HUDEP-2 (cell line): ENCODE results near the gene CEP162.
"Not testable (repeated sequence)": the region's sequence is repeated elsewhere in the genome, so short reads cannot be mapped to it uniquely, and the experiment has no call there.

Source experiments
- DNase-seq, 76 experiments: peaks; one replicate each; lab custom pipeline; 2025; ENCODE audit not compliant: unreplicated experiment in 76 of 76; lab: John Stamatoyannopoulos, UW

CEP162 gene

GRCh38 chr6:84151669-84152068, 75.8 kb downstream of the CEP162 start:
- DNase-seq: no peak

DNA sequence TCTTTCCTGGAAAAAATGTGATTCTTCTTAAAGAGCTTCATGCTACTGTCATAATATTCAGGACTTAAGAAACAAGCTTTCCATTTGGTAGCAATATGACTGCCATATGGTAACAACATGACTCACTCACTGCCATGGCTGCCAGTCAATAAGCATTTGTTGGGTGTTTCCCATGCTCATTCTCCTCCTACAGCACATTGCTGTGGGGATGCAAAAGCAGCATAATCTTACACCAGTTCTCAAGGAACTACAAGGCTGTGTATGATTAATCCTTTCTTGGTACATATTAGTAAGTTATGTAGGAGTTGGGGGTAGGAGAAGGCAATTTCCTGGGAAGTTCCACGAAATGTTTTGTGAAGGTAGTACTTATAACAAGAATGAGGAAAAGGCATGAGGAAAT, 76.7 kb downstream of the CEP162 start:
- DNase-seq: peak in 10 of 76 experiments; percentile 5 to 37 (median 14)

DNA sequence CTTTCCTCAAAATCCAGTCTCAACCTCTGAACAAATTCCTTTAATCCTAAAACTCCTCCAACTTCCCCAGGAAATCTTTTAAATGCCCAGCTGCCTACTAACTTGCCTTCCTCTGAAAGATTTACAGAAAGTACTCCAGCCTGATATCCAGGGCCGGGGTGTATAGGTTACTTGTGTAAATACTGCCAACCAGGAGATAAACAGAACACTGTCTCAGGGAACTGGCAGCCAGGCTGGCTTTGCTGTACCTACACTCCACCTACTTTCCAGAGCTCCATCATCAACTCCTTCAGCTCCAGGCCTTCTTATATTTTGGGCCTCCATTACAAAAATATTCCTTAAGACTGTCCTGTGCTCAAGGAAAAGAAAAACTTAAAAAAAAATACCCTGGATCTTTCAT, 85.9 kb downstream of the CEP162 start:
- no peak for DNase-seq

- DNase-seq: no peak
Observed at GRCh38 chr6:84139311-84139710, 88.1 kb downstream of the CEP162 start.

- no peak for DNase-seq
Observed at GRCh38 chr6:84137989-84138575, 89.4 kb downstream of the CEP162 start.

DNA sequence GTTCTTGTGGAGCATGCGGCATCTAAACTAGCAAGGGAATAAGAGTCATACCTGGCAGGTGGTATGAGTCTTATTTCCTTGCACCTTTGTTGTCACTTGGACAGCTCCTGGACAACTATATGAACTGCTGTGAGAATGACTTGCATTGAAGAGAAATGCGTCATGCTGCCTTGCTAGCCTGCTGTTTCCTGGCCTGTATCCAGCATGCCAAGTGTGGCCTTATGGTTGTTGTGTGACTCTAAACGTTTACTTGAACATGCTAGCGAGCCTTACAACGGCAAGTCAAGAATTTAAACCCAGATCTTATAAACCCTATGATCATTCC, 90.4 kb downstream of the CEP162 start:
- DNase-seq: peak in 3 of 76 experiments; percentile 27 to 39 (median 39)

DNA sequence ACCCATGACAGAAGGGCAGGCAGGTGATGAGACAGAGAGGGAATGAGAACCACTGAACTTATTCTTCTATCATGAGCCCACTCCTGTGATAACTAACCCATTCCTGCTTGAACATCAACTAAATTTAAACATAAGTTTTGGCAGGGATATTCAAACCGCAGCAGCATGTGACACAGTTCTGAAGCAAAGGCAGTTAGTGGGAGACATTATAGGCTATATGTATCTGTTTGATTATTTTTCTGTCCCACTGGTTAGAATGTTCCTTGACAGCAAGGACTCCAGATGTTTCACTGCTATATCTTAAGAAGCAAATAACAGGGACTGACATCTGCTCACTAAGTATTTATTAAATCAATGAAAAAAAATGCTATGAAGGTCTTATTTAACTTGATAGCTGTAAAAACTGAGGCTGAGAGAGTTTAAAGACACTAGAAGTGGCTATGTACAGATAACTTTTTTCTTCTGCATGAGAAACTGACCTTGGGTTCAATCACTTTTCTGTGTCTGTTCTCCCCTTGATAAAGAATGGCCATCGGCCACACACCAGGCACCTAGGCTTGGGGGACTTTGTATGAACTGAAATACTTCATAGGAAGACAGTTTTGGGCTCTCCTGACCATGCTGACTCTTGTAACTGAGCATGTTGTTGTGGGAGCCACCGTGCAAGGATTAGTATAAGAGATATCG, 90.9 kb downstream of the CEP162 start:
- DNase-seq: no peak

DNA sequence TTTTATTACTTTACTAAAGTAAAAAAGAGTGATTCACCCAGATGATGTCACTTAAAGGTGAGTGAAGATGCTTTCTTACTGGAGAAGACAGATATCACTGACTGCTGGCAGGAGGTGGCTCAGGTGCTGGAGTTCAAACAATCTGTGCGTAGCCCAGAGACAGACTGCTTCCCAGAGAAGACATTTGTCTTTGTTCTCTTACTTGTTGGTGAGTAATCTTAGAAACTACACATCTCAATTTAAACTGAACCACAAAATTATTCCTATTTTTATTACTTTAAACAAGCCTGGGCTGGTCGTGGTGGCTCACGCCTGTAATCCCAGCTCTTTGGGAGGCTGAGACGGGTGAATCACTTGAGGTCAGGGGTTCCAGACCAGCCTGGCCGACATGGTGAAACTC, 92.2 kb downstream of the CEP162 start:
- DNase-seq: no peak

- not testable (repeated sequence) for DNase-seq
Observed at GRCh38 chr6:84133385-84133784, 94.1 kb downstream of the CEP162 start.

GRCh38 chr6:84129588-84129987, 97.9 kb downstream of the CEP162 start:
- not testable (repeated sequence) for DNase-seq

DNA sequence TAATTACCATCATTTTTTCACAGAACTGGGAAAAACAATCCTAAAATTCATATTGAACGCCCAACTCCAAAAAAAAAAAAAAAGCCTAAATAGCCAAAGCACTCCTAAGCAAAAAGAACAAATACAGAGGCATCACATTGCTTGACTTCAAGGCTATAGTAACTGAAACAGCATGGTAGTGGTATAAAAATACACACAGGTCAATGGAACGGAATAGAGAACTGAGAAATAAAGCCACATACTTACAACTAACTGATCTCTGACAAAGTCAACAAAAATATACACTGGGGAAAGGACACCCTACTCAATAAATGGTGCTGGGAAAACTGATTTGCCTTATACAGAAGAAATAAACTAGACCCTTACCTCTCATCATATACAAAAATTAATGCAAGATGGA, 104.3 kb downstream of the CEP162 start:
- DNase-seq: no peak

- no peak for DNase-seq
Observed at GRCh38 chr6:84119277-84119676, 108.2 kb downstream of the CEP162 start.

- DNase-seq: no peak
Observed at GRCh38 chr6:84118191-84118590, 109.3 kb downstream of the CEP162 start.

DNA sequence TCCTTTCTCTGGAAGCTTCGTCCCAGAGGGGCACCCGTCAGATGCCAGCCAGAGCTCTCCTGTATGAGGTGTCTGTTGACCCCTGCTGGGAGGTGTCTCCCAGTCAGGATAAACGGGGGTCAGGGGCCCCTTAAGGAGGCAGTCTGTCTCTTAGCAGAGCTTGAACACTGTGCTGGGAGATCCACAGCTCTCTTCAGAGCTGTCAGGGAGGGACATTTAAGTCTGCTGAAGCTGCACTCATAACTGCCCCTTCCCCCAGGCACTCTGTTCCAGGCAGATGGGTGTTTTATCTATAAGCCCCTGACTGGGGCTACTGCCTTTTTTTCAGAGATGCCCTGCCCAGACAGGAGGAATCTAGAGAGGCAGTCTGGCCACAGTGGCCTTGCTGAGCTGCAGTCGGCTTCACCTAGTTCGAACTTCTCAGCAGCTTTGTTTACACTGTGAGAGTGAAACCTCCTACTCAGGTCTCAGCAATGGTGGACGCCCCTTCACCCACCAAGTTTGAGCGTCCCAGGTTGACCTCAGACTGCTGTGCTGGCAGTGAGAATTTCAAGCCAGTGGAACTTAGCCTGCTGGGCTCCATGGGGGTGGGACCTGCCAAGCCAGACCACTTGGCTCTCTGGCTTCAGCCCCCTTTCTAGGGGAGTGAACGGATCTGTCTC, 112.4 kb downstream of the CEP162 start:
- DNase-seq: not testable (repeated sequence)

DNA sequence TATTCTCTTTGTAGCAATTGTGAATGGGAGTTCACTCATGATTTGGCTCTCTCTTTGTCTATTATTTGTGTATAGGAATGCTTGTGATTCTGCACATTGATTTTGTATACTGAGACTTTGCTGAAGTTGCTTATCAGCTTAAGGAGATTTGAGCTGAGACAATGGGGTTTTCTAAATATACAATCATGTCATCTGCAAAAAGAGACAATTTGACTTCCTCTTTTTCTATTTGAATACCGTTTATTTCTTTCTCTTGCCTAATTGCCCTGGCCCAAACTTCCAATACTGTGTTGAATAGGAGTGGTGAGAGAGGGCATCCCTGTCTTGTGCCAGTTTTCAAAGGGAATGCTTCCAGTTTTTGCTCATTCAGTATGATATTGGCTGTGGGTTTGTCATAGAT, 116.1 kb downstream of the CEP162 start:
- DNase-seq: not testable (repeated sequence)

GRCh38 chr6:84107495-84107894, 119.9 kb downstream of the CEP162 start:
- DNase-seq: no peak

DNA sequence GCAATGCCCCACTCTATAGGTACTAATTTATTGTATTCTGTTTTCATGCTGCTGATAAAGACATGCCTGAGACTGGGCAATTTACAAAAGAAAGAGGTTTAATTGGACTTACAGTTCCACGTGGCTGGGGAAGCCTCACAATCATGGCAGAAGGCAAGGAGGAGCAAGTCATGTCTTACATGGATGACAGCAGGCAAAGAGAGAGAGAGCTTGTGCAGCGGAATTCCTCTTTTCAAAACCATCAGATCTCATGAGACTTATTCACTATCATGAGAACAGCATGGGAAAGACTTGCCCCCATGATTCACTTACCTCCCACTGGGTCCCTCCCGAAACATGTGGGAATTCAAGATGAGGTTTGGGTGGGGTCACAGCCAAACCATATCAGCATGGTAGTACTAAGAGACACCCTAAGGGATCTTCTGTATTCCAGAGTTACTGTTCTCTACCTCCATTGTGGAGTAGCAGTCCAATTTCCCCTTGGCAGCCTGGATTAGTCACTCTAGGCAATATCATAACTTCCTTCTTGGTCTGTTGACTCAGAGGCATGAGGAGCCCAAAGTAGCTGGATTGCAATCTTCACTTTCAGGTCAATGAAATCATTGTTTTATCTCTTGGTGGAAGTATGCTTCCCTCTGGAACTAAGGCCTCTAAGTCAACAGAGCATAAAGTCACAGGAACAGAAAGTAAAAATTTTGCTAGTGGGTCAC, 122.1 kb downstream of the CEP162 start:
- DNase-seq: peak in 2 of 76 experiments; percentile 21 to 34

DNA sequence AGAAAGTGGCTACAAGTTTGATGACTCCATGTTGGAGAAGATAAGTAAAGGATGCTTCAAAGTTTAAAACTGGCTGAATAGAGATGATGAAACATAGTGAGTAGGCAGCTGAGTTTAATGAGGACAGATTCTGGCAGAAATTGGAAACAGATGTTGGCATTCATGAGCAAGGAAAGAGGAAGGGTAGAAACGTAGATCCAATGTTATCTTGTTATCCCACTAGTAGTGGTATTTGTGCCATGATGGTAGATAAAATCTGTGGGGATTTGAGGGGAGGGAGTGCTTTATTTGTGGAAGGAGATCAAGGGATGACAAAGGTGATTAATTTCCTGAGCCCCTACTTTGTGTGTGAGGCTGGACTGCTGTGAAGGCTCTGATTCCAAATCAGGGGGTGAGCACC, 124.4 kb downstream of the CEP162 start:
- no peak for DNase-seq

DNA sequence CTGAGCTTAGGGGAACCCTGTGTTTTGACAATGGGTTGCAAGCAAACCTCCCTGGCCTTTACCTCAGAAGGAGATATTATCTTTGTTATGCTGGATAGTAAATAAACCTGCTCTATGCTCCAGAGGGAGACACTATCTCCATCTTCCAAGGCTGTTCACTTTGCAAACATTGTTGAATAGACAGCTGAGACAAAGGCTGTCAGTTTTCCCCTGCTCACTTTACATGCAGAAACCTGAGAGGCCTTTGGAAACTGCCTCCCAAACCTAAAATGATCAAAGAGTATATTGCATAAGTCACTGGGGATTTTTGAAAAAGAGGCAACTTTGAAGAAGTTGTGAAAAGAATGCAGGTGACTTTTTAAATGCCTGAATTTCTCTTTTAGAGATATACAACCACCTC, 132.3 kb downstream of the CEP162 start:
- DNase-seq: no peak

DNA sequence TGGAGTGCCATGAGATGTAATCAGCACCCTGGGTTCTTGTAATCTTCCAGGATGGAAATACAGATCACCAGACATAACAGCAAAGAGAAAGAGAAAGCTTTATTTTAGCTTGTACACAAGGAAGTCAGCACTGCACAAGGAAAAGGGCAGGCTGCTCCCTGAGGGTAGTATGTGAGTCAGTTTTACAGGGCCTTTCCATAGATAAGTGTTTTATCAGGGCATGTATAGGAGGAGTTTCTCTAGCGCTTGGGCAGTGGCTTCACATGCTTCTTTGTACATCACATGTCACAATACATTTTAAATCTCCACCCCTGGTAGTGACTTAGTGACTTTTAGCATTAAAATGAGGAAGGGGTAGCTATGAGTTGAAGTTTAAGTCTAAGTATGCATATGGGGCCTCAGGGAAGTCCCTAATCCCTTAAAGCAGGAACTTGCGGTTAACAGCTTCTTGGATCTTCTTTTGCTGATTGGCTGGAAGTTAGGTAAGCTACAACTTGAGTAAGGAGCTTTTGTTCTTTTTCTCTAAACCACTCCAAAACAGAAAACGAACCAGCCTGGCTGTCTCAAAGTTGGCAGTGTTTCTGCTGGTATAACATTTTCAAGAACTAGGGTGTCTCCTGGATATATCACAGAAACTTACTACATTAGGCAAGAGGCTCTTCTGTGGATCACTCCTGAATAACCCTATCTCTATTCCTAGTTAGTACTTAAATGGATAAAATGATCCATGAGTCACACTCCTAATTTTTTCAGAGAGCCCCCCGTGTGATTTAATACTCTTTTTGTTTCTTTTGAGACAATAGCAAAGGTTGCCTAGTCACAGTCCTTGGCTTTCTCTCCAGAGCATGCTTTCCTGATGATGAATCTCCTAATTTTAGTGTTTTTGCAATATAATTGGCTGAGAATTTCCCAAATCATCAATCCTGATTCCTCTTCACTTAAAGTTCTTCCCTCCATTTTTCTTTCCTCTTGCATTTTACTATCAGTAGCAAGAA, 133.7 kb downstream of the CEP162 start:
- DNase-seq: peak in 27 of 76 experiments; percentile 11 to 82 (median 56)
